HG02759 (cell line): ENCODE results near the gene POLE2.
"Not testable (repeated sequence)": the region's sequence is repeated elsewhere in the genome, so short reads cannot be mapped to it uniquely, and the experiment has no call there.

Source experiments
- ATAC-seq: cut with Tn5 transposase; IDR thresholded peaks from one replicate; pipeline ENCODE4 v1.9.1; 2021; ENCODE audit warnings: mild to moderate bottlenecking, moderate library complexity; ENCODE audit not compliant: unreplicated experiment

POLE2 gene

GRCh38 chr14:49687942-49688700 lies at the start of gene POLE2:
TSS of gene POLE2 (minus strand) at chr14:49688214. CDS start at chr14:49688203, 11 bp downstream.
- peak; percentile 85 for ATAC-seq

GRCh38 chr14:49735669-49736068 lies 47.7 kb upstream of the POLE2 start:
- not testable (repeated sequence) for ATAC-seq

- ATAC-seq = no peak
Measured at GRCh38 chr14:49733836-49734235, 45.8 kb upstream of the POLE2 start.

- no peak for ATAC-seq
Measured at GRCh38 chr14:49732896-49733295, 44.9 kb upstream of the POLE2 start.

- no peak for ATAC-seq
Measured at GRCh38 chr14:49727171-49727570, 39.2 kb upstream of the POLE2 start.

- not testable (repeated sequence) for ATAC-seq
Measured at GRCh38 chr14:49721733-49722435, 33.9 kb upstream of the POLE2 start.

GRCh38 chr14:49720744-49721143 lies 32.7 kb upstream of the POLE2 start:
- ATAC-seq = no peak

- not testable (repeated sequence) for ATAC-seq
Measured at GRCh38 chr14:49710993-49711392, 23.0 kb upstream of the POLE2 start.

GRCh38 chr14:49704471-49704870 lies 16.5 kb upstream of the POLE2 start:
- not testable (repeated sequence) for ATAC-seq

GRCh38 chr14:49703965-49704364 lies 16.0 kb upstream of the POLE2 start:
- ATAC-seq = no peak

GRCh38 chr14:49702725-49703124 lies 14.7 kb upstream of the POLE2 start:
- ATAC-seq = no peak

GRCh38 chr14:49693735-49694124 lies 5.7 kb upstream of the POLE2 start:
- ATAC-seq = not testable (repeated sequence)

- peak; percentile 67 for ATAC-seq
Measured at GRCh38 chr14:49692811-49693734, 5.1 kb upstream of the POLE2 start, which contains the start of gene KLHDC1. TSS of gene KLHDC1 (plus strand) at chr14:49693120. CDS start at chr14:49693195, 75 bp downstream.

- ATAC-seq = no peak
Measured at GRCh38 chr14:49692193-49692757, 4.3 kb upstream of the POLE2 start.

- no peak for ATAC-seq
Measured at GRCh38 chr14:49691031-49691430, 3.0 kb upstream of the POLE2 start.

GRCh38 chr14:49688701-49689030 lies 652 bp upstream of the POLE2 start:
- no peak for ATAC-seq

GRCh38 chr14:49686425-49686824 lies 1.6 kb downstream of the POLE2 start:
- no peak for ATAC-seq

GRCh38 chr14:49679271-49679670 lies 8.7 kb downstream of the POLE2 start:
- no peak for ATAC-seq

GRCh38 chr14:49677643-49678042 lies 10.4 kb downstream of the POLE2 start:
- ATAC-seq = no peak

GRCh38 chr14:49673586-49673985 lies 14.4 kb downstream of the POLE2 start:
- ATAC-seq = no peak

GRCh38 chr14:49670475-49670874 lies 17.5 kb downstream of the POLE2 start:
- no peak for ATAC-seq
